OCI-LY1 (cell line): ENCODE data around the gene WWOX.

Source experiments
- EZH2 ChIP-seq: fragments of 200-600 bp; sonication (generic), shearing (Covaris generic); IDR thresholded peaks from 2 replicates; pipeline ENCODE4 v1.8.0; 2017; ENCODE audit warnings: borderline replicate concordance, mixed run types, mild to moderate bottlenecking, antibody characterized with exemption, low read length, moderate library complexity, mixed read lengths
- TF ChIP-seq, protein P1 (sequence below): fragments of 200-600 bp; sonication (generic), shearing (Covaris generic); IDR thresholded peaks from 2 replicates; pipeline ENCODE4 v1.5.1; 2017; ENCODE audit warnings: mild to moderate bottlenecking, antibody characterized with exemption, low read length, moderate library complexity, mixed read lengths

DNA sequence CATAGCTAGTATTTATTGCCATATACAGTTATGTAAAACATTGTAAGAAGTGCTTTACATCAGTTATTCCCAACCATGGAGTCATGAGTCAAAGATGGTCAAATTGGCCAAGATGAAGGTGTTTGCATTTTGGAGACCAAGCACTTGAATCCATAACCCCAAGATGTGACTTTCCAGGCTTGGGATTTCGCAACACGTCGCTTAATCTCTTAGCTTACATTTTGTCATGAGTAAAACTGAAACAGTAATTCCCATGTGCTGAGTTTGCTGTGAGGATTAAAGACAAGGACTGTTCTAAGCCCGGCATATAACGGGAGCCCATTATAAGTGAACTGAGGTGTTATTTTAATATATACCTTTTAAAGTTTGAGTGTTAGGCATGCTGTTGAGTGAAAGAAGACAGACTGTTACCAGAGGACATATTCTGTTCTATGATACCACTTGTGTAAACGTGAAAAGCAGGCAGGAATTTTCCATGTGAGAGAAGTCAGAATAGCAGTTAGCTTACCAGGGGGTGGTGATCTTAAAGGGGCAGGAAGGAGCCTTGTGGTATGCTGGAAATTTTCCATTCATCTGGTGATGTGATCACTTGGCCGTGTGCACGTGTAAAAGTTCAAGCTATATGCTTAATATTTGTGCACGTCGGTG lies 484.9 kb downstream of the WWOX start:
- TF ChIP-seq, protein P1, sequence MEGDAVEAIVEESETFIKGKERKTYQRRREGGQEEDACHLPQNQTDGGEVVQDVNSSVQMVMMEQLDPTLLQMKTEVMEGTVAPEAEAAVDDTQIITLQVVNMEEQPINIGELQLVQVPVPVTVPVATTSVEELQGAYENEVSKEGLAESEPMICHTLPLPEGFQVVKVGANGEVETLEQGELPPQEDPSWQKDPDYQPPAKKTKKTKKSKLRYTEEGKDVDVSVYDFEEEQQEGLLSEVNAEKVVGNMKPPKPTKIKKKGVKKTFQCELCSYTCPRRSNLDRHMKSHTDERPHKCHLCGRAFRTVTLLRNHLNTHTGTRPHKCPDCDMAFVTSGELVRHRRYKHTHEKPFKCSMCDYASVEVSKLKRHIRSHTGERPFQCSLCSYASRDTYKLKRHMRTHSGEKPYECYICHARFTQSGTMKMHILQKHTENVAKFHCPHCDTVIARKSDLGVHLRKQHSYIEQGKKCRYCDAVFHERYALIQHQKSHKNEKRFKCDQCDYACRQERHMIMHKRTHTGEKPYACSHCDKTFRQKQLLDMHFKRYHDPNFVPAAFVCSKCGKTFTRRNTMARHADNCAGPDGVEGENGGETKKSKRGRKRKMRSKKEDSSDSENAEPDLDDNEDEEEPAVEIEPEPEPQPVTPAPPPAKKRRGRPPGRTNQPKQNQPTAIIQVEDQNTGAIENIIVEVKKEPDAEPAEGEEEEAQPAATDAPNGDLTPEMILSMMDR, result no peak
- TF ChIP-seq EZH2, result no peak
